Measurements from ENCODE around the gene C3orf52.

DNA sequence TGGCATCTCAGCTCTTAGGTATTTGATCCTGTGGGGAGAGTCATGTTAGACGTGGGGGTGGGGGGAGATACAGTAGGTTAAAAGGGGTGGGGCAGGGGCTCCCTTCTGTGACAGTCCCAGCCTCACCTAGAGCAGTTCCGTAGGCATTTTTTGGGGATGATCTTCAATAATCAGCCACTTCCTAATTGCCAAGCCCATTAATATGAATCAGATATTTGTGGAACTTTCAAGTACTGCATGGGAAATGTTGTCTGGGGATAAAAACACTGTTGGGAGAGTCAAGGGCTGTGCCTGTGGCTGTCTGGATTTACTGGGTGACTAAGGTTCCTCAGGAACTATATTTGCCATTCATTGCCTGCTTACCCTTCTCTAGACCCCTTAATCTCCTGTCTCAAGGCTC, 9.5 kb downstream of the C3orf52 start:
- no peak for TF ChIP-seq EZH2phosphoT487 (conservative IDR thresholded peaks at IDR 0.05; ENCODE audit: low read length)
- TF ChIP-seq, protein P1, sequence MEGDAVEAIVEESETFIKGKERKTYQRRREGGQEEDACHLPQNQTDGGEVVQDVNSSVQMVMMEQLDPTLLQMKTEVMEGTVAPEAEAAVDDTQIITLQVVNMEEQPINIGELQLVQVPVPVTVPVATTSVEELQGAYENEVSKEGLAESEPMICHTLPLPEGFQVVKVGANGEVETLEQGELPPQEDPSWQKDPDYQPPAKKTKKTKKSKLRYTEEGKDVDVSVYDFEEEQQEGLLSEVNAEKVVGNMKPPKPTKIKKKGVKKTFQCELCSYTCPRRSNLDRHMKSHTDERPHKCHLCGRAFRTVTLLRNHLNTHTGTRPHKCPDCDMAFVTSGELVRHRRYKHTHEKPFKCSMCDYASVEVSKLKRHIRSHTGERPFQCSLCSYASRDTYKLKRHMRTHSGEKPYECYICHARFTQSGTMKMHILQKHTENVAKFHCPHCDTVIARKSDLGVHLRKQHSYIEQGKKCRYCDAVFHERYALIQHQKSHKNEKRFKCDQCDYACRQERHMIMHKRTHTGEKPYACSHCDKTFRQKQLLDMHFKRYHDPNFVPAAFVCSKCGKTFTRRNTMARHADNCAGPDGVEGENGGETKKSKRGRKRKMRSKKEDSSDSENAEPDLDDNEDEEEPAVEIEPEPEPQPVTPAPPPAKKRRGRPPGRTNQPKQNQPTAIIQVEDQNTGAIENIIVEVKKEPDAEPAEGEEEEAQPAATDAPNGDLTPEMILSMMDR (IDR thresholded peaks at IDR 0.05; ENCODE audit: insufficient read depth, low read length, poor library complexity, severe bottlenecking), result no peak
